Hepatocyte (in vitro differentiated cells): Measurements from ENCODE around the gene FGF12. TPM values are rescaled to one million over a fixed set of nuclear protein-coding genes. Genes with fewer than 3 reads are reported as not detected.

Source experiments
- DNase-seq: peaks from one replicate; pipeline ENCODE4 v3.0.0-alpha.2; 2016; ENCODE audit warnings: low spot score
- H2AFZ ChIP-seq: fragments of 200-600 bp; sonication (generic); 2 replicates; pipeline ENCODE4 v1.6.0; 2016; ENCODE audit warnings: antibody characterized with exemption, mild to moderate bottlenecking
- H3K27ac ChIP-seq: fragments of 200-600 bp; sonication (generic); 2 replicates; pipeline ENCODE4 v1.5.1; 2016; ENCODE audit warnings: mild to moderate bottlenecking
- H3K27me3 ChIP-seq: fragments of 200-600 bp; sonication (generic); 2 replicates; pipeline ENCODE4 v1.6.1; 2016
- H3K36me3 ChIP-seq: fragments of 200-600 bp; sonication (generic); replicated peaks from 2 replicates; pipeline ENCODE4 v1.5.1; 2016; ENCODE audit warnings: low read depth; ENCODE audit not compliant: insufficient read depth
- H3K4me1 ChIP-seq: fragments of 200-600 bp; sonication (generic); 2 replicates; pipeline ENCODE4 v1.5.1; 2016; ENCODE audit warnings: mild to moderate bottlenecking, moderate library complexity; ENCODE audit not compliant: insufficient read depth
- H3K4me2 ChIP-seq: fragments of 200-600 bp; sonication (generic); 2 replicates; pipeline ENCODE4 v1.6.0; 2016
- H3K4me3 ChIP-seq: fragments of 200-600 bp; sonication (generic); 2 replicates; pipeline ENCODE4 v1.5.1; 2016; ENCODE audit warnings: mild to moderate bottlenecking
- H3K79me2 ChIP-seq: fragments of 200-600 bp; sonication (generic); 2 replicates; pipeline ENCODE4 v1.6.0; 2017; ENCODE audit warnings: mild to moderate bottlenecking
- H3K9me2 ChIP-seq: fragments of 200-600 bp; sonication (generic); replicated peaks from 2 replicates; pipeline ENCODE4 v1.6.0; 2017; ENCODE audit warnings: mild to moderate bottlenecking; ENCODE audit not compliant: insufficient read depth
- H3K9me3 ChIP-seq: fragments of 200-600 bp; sonication (generic); 2 replicates; pipeline ENCODE4 v1.5.1; 2016; ENCODE audit warnings: low read depth, mild to moderate bottlenecking
- H4K20me1 ChIP-seq: fragments of 200-600 bp; sonication (generic); 2 replicates; pipeline ENCODE4 v1.6.0; 2016; ENCODE audit warnings: mild to moderate bottlenecking; ENCODE audit not compliant: insufficient read depth, poor library complexity, severe bottlenecking
- CTCF ChIP-seq: fragments of 200-600 bp; sonication (generic); IDR thresholded peaks from 2 replicates; pipeline ENCODE4 v1.5.1; 2016; ENCODE audit warnings: antibody characterized with exemption, mild to moderate bottlenecking; ENCODE audit not compliant: poor library complexity
- EZH2 ChIP-seq: fragments of 200-600 bp; sonication (generic); IDR thresholded peaks from 2 replicates; pipeline ENCODE4 v1.6.1; 2016; ENCODE audit warnings: antibody characterized with exemption, mild to moderate bottlenecking, borderline replicate concordance
- EZH2phosphoT487 ChIP-seq: fragments of 200-600 bp; sonication (generic); IDR thresholded peaks from one replicate; pipeline ENCODE4 v1.6.1; 2018; ENCODE audit warnings: antibody characterized with exemption, mild to moderate bottlenecking, low read depth, moderate library complexity; ENCODE audit not compliant: unreplicated experiment, severe bottlenecking
- WGBS: methylation state at CpG from one replicate; pipeline ENCODE4 v1.1.6; 2016; ENCODE audit warnings: low lambda C conversion rate; ENCODE audit errors: missing lambda C conversion rate; 5-methylcytosine and 5-hydroxymethylcytosine counted together
- polyA plus RNA-seq: library from polyadenylated mRNA; unstranded; fragments of >200 nt; fragmentation: Nextera tagmentation; extraction: Ambion mirVana; gene quantifications from 2 replicates; pipeline ENCODE4 v1.2.1, GENCODE V29; 2016
- total RNA-seq: library from RNA; depleted of rRNA; stranded (reverse); fragments of >200 nt; gene quantifications from 2 replicates; pipeline ENCODE4 v1.2.3, GENCODE V29; 2014

The FGF12 gene
- total and polyA plus RNA-seq, 2 experiments from 2014 or later = 2.1 TPM

DNA sequence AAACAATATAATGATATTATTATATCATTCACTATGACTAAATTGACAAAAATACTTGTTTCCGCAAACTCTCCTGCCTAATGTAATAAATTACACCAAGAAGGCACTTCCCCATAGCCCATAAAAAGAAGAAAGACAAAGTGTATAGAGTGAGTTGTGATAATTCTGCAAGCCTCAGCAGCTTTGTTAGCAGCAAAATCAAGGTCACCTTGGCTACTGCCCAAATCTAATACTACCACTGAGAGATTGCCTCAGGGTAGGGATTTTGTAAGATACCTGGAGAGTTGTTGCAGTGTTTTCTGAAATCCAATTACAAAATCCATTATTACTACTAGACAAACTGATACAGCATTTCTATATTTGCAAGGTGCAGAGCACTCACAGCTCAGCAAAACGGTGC is 503.5 kb downstream of the FGF12 start:
- Histone ChIP-seq H4K20me1 (no peaks in the 10 kb centered on the region), H3K4me3 (no peak overlapping the region), H2AFZ (no peak overlapping the region), H3K79me2 (no peaks in the 10 kb centered on the region), H3K36me3 (no peaks in the 10 kb centered on the region), H3K27ac (no peak overlapping the region), H3K4me2 (no peak overlapping the region), H3K9me2 (no peaks in the 10 kb centered on the region), H3K4me1 (no peaks in the 10 kb centered on the region), H3K27me3 (no peaks in the 10 kb centered on the region), H3K9me3 (no peaks in the 10 kb centered on the region)
- TF ChIP-seq CTCF (no peak), EZH2phosphoT487 (no peak), EZH2 (no peak)
- no peak for DNase-seq
- 90% methylated on average over 2 of the region's 2 CpGs for WGBS

GRCh38 chr3:192220915-192221314 is 506.4 kb downstream of the FGF12 start:
- Histone ChIP-seq H3K4me1 (no peaks in the 10 kb centered on the region), H4K20me1 (no peaks in the 10 kb centered on the region), H3K79me2 (no peaks in the 10 kb centered on the region), H3K9me3 (no peaks in the 10 kb centered on the region), H3K4me3 (no peak overlapping the region), H3K27ac (no peak overlapping the region), H3K9me2 (no peaks in the 10 kb centered on the region), H3K36me3 (no peaks in the 10 kb centered on the region), H3K4me2 (no peak overlapping the region), H2AFZ (no peak overlapping the region), H3K27me3 (no peaks in the 10 kb centered on the region)
- no peak for TF ChIP-seq EZH2
- no peak for TF ChIP-seq CTCF
- TF ChIP-seq EZH2phosphoT487 = no peak
- no peak for DNase-seq
- WGBS = 90% methylated on average over 1 of the region's 1 CpG

GRCh38 chr3:192219926-192220325 is 507.4 kb downstream of the FGF12 start:
- H3K27ac ChIP-seq = no peak overlapping the region
- no peaks in the 10 kb centered on the region for H3K9me2 ChIP-seq
- H3K9me3 ChIP-seq = no peaks in the 10 kb centered on the region
- TF ChIP-seq CTCF (no peak), EZH2 (no peak), EZH2phosphoT487 (no peak)
- no peaks in the 10 kb centered on the region for H3K79me2 ChIP-seq
- no peaks in the 10 kb centered on the region for H3K4me1 ChIP-seq
- no peaks in the 10 kb centered on the region for H4K20me1 ChIP-seq
- H2AFZ ChIP-seq = no peak overlapping the region
- no peak overlapping the region for H3K4me2 ChIP-seq
- H3K27me3 ChIP-seq = no peaks in the 10 kb centered on the region
- no peak for DNase-seq
- no peak overlapping the region for H3K4me3 ChIP-seq
- H3K36me3 ChIP-seq = no peaks in the 10 kb centered on the region

DNA sequence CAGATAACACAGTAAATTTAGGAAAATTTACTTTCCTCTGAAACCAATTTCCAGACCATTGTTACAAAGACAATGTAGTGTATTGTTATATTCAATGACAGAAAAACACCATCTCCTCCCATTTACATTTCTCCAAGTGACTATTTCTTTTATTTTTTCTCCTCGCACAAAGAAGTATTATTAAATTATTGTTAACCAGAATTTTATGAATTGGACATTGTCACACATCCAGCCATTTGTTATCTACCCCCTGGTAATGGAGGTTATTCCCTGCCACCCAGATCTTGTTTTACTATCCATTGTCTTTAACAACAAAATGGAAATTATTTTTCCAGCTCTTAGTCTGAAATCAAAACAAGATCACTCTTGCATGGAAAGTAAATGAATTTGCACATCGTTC is 511.3 kb downstream of the FGF12 start:
- TF ChIP-seq EZH2phosphoT487 = no peak
- no peak for TF ChIP-seq CTCF
- TF ChIP-seq EZH2 = no peak
- Histone ChIP-seq H3K4me2 (no peak overlapping the region), H3K27me3 (no peaks in the 10 kb centered on the region), H2AFZ (no peak overlapping the region), H3K9me2 (no peaks in the 10 kb centered on the region), H3K27ac (no peak overlapping the region), H3K4me3 (no peak overlapping the region), H4K20me1 (no peaks in the 10 kb centered on the region), H3K36me3 (no peaks in the 10 kb centered on the region), H3K79me2 (no peaks in the 10 kb centered on the region), H3K9me3 (no peaks in the 10 kb centered on the region), H3K4me1 (no peaks in the 10 kb centered on the region)
- DNase-seq = no peak
- WGBS = 93% methylated on average over 2 of the region's 2 CpGs
